NCI-H146 treated with DMSO at 0.1 percent for 48 hours (cell line): ENCODE results near the gene PNPLA6.

ENCODE experiments used
- DNase-seq: peaks from one replicate; lab custom pipeline; 2025; ENCODE audit not compliant: unreplicated experiment; lab: John Stamatoyannopoulos, UW

Gene PNPLA6

GRCh38 chr19:7515110-7515644, 20.3 kb upstream of the PNPLA6 start:
- no peak for DNase-seq

GRCh38 chr19:7515645-7516151, 19.8 kb upstream of the PNPLA6 start, which contains the start of gene ZNF358:
Gene ZNF358, plus strand, starts transcription at chr19:7516103. Its CDS starts 3,140 bp downstream, at chr19:7519243.
- DNase-seq, result peak; percentile 43

DNA sequence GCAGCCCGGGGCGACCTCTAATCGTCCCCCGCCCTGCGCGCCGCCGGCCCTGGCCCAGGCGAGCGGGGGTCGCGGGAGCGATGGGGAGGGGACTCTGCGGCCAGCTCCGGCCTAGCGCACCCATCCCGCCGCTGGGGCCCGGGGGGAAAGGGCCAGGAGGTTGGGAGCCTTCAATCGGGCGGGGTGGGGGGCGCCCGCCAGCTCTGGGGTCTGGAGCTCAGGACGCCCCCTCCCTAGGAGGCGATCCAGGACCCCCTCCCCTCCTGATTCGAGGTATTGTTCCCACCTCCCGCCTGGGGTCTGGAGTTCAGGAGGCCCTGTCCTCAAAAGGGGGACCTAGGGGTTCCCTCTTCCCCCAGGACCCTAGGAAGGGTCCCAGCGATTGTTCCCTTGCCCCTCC, 19.2 kb upstream of the PNPLA6 start:
- DNase-seq, result no peak

GRCh38 chr19:7516878-7517277, 18.6 kb upstream of the PNPLA6 start:
- no peak for DNase-seq

GRCh38 chr19:7519361-7520130, 16.0 kb upstream of the PNPLA6 start:
- no peak for DNase-seq

GRCh38 chr19:7520131-7521051, 15.1 kb upstream of the PNPLA6 start:
- DNase-seq, result no peak

DNA sequence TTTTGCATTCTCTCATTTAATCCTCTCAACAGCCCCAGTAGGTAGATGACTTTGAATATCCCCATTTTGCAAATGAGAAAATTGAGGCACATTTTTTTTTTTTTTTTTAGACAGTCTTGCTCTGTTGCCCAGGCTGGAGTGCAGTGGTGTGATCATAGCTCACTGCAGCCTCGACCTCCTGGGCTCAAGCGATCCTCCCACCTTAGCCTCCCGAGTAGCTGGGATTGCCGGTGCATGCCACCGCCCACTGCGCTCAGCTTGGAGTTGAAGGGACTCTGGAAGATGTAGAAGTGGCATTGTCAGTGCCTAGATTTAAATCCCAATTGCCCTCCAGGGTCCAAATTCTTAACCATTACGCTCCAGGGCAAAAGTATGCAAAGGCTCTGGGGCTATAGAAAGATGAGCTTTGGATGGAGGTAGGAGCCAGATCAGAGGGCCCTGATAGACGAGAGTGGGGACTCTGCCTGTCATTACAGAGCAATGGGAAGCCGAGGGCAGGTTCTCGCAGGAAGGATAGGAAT, 13.9 kb upstream of the PNPLA6 start:
- no peak for DNase-seq

DNA sequence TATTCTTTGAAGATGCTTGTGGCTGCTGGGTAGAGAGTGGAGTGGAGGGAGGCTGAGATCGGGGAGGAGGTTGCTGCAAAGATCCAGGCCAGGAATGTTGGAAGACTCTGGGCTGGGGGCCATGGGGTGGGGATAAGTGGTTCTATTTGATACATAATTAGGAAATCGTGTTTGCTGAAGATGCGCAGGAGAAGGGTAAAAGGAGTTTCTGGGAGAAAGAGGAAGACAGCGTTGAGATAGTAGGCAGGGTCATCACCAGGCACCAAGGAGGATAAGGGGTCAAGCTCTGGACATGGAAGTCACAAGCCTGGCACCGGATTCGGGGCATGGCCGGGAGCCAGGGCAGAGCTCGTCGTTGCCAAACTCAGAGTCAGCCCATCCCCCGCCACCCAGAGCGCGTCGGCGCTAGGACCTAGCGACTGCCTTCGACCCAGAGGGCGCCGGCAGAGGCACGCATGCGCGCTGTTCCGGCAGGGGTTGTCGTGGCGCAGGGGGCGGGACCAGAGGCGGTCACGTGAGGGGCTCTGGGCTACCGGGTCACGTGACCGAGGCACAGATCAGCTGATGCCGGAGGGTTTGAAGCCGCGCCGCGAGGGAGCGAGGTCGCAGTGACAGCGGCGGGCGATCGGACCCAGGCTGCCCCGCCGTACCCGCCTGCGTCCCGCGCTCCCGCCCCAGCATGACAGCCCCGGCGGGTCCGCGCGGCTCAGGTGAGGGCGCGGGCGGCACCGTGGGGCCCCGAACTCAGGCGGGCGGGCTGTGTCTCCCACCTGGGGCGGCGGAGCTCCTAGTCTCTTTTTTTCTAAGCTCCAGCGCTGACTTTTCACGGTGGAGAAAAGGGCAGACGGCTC, 13.2 kb upstream of the PNPLA6 start, which contains the start of gene MCOLN1:
TSS of gene MCOLN1 (plus strand) at position 553 of the 851 bp plus-strand sequence. CDS start at position 680, 127 bp downstream.
- peak; percentile 78 for DNase-seq

DNA sequence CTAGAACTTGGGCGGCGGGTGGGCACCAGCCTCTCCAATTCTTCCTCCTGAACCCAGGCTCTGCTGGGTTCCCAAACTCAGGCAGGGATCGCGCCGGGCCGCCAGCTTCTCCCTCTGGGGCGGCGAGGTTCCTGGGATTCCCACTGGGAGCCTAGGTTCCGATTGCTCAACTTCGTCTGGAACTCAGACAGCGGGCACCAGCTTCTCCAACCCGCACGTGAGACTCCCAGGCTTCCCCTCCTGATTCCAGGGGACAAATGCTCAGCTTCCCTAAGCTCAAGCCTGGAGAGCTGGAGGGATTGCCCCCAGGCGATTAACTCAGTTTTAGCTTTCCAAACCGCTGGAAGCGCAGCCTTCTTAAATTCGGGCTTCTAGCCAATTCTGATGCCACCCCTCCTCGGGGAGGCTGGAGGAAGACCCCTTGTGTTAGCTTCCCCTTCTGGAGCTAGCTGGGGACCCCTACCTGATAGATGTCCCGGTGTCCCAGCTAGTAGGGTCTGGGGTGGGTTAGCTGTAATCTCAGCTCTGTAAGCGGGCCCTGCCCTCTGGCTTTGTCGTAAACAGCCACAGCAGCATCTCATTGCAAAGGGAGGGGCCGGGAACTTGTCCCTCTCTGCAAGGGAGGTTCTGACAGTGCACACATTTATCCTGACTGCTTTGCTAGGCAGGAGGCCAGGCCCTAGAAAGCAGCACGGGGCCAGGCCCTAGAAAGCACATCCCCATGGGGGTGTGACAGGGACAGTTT, 12.4 kb upstream of the PNPLA6 start:
- no peak for DNase-seq

DNA sequence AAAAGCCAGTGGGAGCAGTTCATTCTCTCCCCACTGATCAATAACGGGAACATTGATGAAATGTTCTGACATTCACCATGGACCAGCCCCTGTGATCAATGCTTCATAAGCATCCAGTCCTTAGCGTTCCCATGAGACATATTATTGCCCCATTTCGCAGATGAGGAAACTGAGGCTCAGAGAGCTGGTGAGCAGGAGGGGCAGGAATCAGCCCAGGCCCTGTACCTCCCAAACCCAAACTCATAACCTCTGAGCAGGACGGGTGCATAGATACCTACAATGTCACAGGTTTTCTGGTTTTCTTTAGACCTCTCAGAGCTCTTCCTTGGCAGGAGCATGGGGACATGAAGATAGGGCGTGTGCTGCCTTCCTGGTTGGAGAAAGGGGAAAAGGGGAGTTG, 11.0 kb upstream of the PNPLA6 start:
- DNase-seq, result no peak

DNA sequence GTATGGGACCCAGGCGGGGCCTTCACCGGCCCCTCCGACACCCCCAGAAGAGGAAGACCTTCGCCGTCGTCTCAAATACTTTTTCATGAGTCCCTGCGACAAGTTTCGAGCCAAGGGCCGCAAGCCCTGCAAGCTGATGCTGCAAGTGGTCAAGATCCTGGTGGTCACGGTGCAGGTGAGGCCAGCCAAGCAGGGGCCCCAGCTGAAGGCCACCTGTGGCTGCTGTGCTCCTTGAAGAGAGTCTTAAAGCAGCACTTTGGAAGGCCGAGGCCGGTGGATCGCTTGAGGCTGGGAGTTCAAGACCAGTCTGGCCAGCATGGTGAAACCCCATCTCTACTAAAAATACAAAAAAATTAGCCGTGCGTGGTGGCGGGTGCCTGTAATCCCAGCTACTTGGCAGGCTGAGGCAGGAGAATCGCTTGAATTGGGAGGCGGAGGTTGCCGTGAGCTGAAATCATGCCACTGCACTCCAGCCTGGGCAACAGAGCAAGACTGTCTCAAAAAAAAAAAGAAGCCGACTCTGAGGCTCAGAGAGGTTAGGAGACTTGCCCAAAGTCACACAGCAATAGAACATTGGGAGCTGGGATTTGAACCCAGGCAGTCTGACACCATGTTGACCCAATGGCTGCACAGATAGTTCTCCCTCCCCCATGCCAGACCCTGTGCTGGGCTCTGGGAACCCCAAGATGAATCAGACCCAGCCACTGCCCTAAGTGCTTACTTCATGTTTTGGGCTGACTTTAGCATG, 10.4 kb upstream of the PNPLA6 start:
- no peak for DNase-seq

- no peak for DNase-seq
Measured at GRCh38 chr19:7526059-7526929, 9.2 kb upstream of the PNPLA6 start.

DNA sequence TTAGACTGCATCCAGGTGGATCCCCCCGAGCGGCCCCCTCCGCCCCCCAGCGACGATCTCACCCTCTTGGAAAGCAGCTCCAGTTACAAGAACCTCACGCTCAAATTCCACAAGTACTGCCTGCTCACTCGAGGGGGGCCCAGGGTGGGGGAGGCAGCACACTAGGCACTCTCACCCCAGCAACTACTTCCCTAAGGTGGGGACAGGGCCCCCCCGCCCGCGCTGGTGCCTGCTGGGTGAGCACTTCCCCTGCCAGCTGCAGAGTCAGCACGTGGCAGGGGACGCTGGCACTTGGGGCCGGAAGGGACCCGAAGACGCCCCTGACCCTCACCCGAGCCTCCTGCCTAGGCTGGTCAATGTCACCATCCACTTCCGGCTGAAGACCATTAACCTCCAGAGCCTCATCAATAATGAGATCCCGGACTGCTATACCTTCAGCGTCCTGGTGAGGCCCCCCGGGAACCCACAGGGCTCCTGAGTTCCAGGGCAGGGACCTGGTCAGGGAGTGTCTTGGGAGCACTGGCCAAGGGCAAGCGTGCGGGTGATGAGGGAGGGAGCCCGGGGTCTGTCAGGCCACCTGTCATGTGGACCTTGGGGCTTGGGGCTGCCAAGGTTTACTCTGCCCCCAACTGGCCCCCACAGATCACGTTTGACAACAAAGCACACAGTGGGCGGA, 7.9 kb upstream of the PNPLA6 start:
- DNase-seq, result no peak

DNA sequence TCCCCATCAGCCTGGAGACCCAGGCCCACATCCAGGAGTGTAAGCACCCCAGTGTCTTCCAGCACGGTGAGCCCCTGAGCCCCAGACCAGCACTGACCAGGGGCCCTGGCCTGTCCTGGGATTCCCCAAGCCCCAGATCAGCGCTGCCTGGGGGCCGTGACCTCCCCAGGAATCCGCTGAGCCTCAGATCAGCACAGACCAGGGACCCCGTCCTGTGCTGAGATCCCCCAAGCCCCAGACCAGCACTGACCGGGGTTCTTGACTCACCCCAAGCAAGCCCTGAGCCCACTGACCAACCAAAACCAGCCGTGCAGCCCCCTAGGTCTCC, 7.4 kb upstream of the PNPLA6 start:
- no peak for DNase-seq

DNA sequence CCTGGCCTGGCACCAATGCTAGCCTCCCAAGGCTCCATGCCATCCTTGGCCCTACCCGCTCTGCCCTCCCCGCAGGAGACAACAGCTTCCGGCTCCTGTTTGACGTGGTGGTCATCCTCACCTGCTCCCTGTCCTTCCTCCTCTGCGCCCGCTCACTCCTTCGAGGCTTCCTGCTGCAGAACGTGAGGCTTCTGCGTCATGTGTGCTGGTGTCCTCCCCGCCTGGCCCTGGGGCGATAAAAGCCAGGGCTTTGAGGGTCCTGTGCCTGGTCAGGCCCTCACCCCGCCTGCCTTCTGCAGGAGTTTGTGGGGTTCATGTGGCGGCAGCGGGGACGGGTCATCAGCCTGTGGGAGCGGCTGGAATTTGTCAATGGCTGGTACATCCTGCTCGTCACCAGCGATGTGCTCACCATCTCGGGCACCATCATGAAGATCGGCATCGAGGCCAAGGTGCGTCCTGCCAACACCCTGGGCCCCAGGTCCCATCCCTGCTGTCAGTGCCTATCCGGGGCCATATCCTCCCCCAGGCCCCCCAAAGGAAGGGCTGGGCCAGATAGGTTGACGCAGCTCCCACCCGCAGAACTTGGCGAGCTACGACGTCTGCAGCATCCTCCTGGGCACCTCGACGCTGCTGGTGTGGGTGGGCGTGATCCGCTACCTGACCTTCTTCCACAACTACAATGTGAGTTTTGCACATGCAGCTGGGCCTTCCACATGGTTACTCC, 6.8 kb upstream of the PNPLA6 start:
- no peak for DNase-seq

GRCh38 chr19:7529246-7529600, 6.3 kb upstream of the PNPLA6 start:
- no peak for DNase-seq
